Testis (tissue), 2 donors: Measurements from ENCODE around the gene GPRC5C.

Experiments used
- POLR2A ChIP-seq: fragments of 450-650 bp; IDR thresholded peaks from one replicate; pipeline ENCODE4 v1.6.1; 2017; ENCODE audit warnings: antibody characterized with exemption, mild to moderate bottlenecking, moderate library complexity
- TF ChIP-seq, protein P1 (sequence below), 3 experiments: fragments of 450-650 bp in 2 of 3; fragments of 200-600 bp in 1 of 3; sonication (generic) in 1 of 3; IDR thresholded peaks; one replicate each; pipeline ENCODE4 v1.5.1; 2016 to 2019; ENCODE audit warnings: antibody characterized with exemption in 3 of 3, mild to moderate bottlenecking in 2 of 3, moderate library complexity in 1 of 3

DNA sequence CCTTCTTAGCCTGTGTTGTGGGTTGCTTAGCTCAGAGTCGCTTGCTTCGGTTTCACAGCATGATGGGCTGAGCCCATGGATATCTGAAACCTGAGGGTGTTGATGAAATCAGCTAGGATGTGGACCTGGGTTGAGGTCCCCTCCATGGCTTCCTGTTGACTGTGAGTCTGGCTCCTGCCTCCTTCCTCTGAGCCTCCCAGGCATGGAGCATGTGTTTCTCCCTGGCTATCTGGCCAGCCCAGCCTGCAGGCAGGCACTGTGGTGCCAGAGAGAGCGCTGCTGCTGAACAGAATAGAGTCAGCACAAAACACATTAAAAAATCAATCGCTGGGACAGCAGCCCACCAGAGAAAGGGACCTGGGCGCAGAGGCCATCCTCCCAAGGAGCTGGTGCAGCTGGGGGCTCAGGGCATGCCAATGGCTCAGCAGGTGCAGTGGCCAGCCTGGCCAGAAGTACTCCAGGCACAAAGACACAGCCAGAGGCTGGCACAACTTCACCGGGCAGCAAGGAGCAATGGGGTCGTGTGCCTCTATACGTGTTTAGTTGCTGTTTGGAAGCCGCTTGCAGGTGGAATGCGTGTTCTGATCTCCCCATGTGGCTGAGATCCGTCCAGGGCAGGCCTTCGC, 28.3 kb upstream of the GPRC5C start:
- TF ChIP-seq, protein P1, sequence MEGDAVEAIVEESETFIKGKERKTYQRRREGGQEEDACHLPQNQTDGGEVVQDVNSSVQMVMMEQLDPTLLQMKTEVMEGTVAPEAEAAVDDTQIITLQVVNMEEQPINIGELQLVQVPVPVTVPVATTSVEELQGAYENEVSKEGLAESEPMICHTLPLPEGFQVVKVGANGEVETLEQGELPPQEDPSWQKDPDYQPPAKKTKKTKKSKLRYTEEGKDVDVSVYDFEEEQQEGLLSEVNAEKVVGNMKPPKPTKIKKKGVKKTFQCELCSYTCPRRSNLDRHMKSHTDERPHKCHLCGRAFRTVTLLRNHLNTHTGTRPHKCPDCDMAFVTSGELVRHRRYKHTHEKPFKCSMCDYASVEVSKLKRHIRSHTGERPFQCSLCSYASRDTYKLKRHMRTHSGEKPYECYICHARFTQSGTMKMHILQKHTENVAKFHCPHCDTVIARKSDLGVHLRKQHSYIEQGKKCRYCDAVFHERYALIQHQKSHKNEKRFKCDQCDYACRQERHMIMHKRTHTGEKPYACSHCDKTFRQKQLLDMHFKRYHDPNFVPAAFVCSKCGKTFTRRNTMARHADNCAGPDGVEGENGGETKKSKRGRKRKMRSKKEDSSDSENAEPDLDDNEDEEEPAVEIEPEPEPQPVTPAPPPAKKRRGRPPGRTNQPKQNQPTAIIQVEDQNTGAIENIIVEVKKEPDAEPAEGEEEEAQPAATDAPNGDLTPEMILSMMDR (IDR thresholded peaks at IDR 0.05): no peak
- TF ChIP-seq POLR2A: no peak
